Psoas muscle (tissue), 8 donors: ENCODE results near the gene MRGPRG. TPM values are rescaled to one million over a fixed set of nuclear protein-coding genes. Genes with fewer than 3 reads are reported as not detected.

Source experiments
- ATAC-seq, 4 donors: fragments of 200-7000 bp; cut with Tn5 transposase; one replicate each; pipeline ENCODE4 v1.9.1; 2020; ENCODE audit warnings: moderate library complexity in 3 of 4, mild to moderate bottlenecking in 2 of 4
- DNase-seq, 2 donors: peaks; one replicate each; pipeline ENCODE4 v3.0.0-alpha.2; 2020
- H3K27ac ChIP-seq: fragments of 200-600 bp; one replicate; pipeline ENCODE4 v1.8.0; 2022
- H3K27me3 ChIP-seq, 3 donors: fragments of 200-600 bp in 1 of 3; one replicate each; pipeline versions ENCODE4 v1.6.1 to v1.8.0; 2013 to 2022; ENCODE audit warnings: low read length in 2 of 3, mild to moderate bottlenecking in 2 of 3, moderate library complexity in 1 of 3; ENCODE audit not compliant: insufficient read depth in 3 of 3
- H3K36me3 ChIP-seq, 2 donors: fragments of 200-600 bp in 1 of 2; one replicate each; pipeline versions ENCODE4 v1.6.1 to v1.8.0; 2013 to 2022; ENCODE audit warnings: low read depth in 1 of 2, mild to moderate bottlenecking in 1 of 2, moderate library complexity in 1 of 2; ENCODE audit not compliant: insufficient read depth in 1 of 2
- H3K4me1 ChIP-seq: fragments of 200-600 bp; one replicate; pipeline ENCODE4 v1.8.0; 2022
- H3K4me3 ChIP-seq: fragments of 200-600 bp; one replicate; pipeline ENCODE4 v1.8.0; 2022; ENCODE audit warnings: mild to moderate bottlenecking
- H3K9me3 ChIP-seq: fragments of 200-600 bp; one replicate; pipeline ENCODE4 v1.8.0; 2022
- WGBS, 3 donors: extraction: QIAGEN DNeasy Blood & Tissue Kit; methylation state at CpG; one replicate each; pipeline versions ENCODE4 v1.1.6 to v1.1.7; 2013; 5-methylcytosine and 5-hydroxymethylcytosine counted together
- intact Hi-C, 2 donors: fragments of 100-400 bp; cut with DNase I; formaldehyde crosslinking; loops; one replicate each; pipeline versions ENCODE4 v1.11.0 to v1.14.2; 2022
- polyA plus RNA-seq, 3 donors: library from polyadenylated mRNA; stranded (reverse); fragments of 200-250 nt; gene quantifications; one replicate each; pipeline ENCODE4 v1.2.3, GENCODE V29; 2013
- total RNA-seq, 4 donors: library from RNA; stranded (reverse); fragmentation: NEBNext Ultra II Directional in 2 of 4; extraction: Animal tissue kit (Norgen Biotek cat#: 25700) in 2 of 4; gene quantifications; one replicate each; pipeline versions ENCODE4 v1.2.1 to v1.2.4, GENCODE V29; 2021 to 2023
- TF ChIP-seq, protein P1 (sequence below): fragments of 200-600 bp; IDR thresholded peaks from one replicate; pipeline ENCODE4 v1.8.0; 2022; ENCODE audit warnings: antibody characterized with exemption
- donor health status: healthy with polysubstance abuse.
- donor health status: DM: no; HTN: no; CAD: no; lungs with moderate emphysema.
- donor health status: Bipolar disorder and iron deficiency.
- donor health status: healthy.
- donor health status: DM: yes; HTN: yes; CAD: no.
- donor health status: DM: no; HTN: no; CAD: no.
- donor health status: DM: no; HTN: no; CAD: no.
- donor health status: DM: yes; HTN: yes; CAD: no.

MRGPRG gene
- total and polyA plus RNA-seq, 7 donors = not detected

DNA sequence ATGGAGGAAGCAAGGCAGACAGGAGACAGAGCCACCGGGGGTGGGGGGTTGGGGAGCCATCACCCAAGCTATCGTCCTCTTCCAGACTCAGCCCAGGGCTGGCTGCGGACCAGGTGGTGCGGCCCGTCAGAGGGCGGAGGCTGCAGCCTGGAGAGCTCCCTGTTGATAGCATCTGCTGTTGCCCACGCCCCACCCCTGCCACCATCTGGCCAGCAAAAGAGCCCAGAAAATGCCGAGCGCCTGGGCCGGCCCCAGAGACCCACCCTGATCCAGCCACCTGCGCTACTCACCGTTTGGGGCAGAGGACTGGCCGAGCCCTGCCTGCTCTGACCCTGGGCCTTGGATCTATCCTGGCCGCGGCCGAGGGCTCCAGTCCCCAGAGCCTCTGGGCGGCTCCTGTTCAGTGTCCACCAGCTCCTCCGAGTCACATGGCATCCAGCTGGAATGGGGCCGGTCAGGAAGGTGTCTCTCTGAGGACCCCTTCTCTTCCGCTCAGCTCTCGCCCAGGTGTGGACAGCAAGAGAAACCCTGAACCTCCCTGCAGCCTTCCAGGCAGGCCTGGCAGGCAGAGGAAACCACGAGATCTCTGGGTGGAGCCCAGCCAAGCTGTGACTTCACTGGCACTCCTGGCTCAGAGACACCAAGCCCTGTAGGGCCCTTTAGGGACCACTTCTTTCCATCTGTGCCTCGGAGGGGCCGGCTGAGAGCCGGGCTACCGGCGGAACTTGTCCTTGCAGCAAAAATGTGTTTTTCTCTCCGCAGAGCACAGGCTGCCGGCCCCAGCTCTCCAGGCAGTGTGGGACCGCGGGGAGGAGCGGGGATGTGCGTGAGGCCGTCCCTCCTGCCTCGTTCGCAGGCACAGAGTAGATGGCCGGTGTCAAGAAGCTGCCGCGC is 13.5 kb upstream of the MRGPRG start, which contains the start of gene MRGPRE:
MRGPRE (minus strand) TSS at position 567 of the 894 bp plus-strand sequence. CDS start 3,618 bp downstream, outside the sequence.
- Histone ChIP-seq H3K36me3 (no peaks in the 10 kb centered on the region), H3K27me3 (peaks cover 0 to 34% (median 10%) of the 10 kb centered on the region in 3 donors), H3K9me3 (no peaks in the 10 kb centered on the region), H3K27ac (no peak within 1 kb of the TSS), H3K4me1 (no peaks in the 10 kb centered on the region), H3K4me3 (peak within 1 kb of the TSS; percentile 34)
- DNase-seq (peak in 1 of 2 donors; percentile 60), ATAC-seq (peak; percentile 44 to 76 (median 64))
- TF ChIP-seq, protein P1, sequence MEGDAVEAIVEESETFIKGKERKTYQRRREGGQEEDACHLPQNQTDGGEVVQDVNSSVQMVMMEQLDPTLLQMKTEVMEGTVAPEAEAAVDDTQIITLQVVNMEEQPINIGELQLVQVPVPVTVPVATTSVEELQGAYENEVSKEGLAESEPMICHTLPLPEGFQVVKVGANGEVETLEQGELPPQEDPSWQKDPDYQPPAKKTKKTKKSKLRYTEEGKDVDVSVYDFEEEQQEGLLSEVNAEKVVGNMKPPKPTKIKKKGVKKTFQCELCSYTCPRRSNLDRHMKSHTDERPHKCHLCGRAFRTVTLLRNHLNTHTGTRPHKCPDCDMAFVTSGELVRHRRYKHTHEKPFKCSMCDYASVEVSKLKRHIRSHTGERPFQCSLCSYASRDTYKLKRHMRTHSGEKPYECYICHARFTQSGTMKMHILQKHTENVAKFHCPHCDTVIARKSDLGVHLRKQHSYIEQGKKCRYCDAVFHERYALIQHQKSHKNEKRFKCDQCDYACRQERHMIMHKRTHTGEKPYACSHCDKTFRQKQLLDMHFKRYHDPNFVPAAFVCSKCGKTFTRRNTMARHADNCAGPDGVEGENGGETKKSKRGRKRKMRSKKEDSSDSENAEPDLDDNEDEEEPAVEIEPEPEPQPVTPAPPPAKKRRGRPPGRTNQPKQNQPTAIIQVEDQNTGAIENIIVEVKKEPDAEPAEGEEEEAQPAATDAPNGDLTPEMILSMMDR = no peak
- intact Hi-C loops = no loop called here
- 24 to 35% (median 27%) methylated on average over 36 to 39 of the region's 39 CpGs for WGBS, 3 donors

DNA sequence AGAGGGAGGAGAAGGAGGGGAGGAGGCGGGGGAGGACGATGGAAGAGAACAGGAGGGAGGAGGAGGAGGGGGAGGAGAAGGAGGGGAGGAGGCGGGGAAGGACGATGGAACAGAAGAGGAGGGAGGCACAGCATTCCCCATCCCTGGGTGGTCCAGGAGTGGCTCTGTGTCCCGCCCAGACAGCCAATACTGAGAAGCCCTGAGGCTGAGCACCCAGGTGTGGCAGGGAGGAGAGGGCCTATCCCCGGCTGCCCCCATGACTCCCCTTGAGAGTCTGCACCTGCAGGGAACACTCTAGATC is 12.9 kb upstream of the MRGPRG start:
- ATAC-seq = no peak
- Histone ChIP-seq H3K9me3 (no peaks in the 10 kb centered on the region), H3K36me3 (no peaks in the 10 kb centered on the region), H3K4me1 (no peaks in the 10 kb centered on the region), H3K4me3 (no peak overlapping the region), H3K27ac (no peak overlapping the region), H3K27me3 (peaks cover 0 to 36% (median 11%) of the 10 kb centered on the region in 3 donors)
- TF ChIP-seq, protein P1 = no peak
- WGBS, 3 donors = 46 to 52% (median 52%) methylated on average over 6 of the region's 6 CpGs
- intact Hi-C loops = no loop called here
- no peak for DNase-seq

DNA sequence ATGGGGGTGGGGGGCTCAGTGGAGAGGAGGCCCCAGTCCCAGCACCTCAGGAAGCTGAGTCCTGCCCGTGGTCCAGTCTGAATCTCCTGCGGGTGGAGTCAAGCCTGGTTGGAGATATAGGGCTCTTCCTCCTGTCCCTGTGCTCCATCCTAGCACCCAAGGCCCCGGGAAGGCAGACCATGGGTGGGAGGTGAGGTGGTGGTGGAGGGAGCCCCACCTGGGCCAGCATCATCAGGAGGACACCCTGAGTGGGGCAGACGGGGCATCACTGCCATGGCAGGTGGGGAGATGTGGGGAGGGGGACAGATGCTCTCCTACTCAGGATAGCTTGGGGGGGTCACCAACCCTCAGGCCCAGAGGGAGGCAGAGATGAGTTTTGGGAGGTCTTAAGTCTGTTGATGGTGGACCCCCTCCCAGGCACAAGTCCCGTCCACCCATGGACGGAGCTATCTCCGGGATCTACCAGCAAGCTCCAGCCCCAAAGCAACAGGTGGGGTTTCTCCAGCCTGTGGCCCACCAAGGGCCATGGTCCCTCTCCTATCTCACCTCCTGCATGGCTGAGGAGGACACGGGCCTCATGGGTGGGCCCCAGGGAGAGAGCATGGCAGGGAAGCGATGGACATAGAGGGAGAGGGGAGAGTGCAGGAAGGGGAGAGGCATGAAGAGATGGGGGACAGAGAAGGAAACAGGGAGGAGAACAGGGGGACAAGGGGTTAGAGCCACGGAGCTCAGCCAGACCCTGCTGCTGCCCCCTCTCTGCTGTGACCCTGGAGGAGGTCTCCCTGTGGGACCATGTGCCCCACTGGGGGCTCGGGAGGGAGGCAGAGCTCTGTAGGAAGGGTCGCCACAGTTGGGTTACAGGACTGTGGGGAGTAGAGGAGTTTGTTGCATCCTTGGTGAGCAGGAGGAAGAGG is 12.3 kb upstream of the MRGPRG start:
- Histone ChIP-seq H3K27ac (no peak overlapping the region), H3K27me3 (peaks cover 0 to 36% (median 11%) of the 10 kb centered on the region in 3 donors), H3K9me3 (no peaks in the 10 kb centered on the region), H3K4me1 (no peaks in the 10 kb centered on the region), H3K36me3 (no peaks in the 10 kb centered on the region), H3K4me3 (no peak overlapping the region)
- no peak for DNase-seq
- intact Hi-C loops = no loop called here
- TF ChIP-seq, protein P1 = no peak
- no peak for ATAC-seq
- 73 to 76% (median 76%) methylated on average over 12 of the region's 12 CpGs for WGBS, 3 donors

DNA sequence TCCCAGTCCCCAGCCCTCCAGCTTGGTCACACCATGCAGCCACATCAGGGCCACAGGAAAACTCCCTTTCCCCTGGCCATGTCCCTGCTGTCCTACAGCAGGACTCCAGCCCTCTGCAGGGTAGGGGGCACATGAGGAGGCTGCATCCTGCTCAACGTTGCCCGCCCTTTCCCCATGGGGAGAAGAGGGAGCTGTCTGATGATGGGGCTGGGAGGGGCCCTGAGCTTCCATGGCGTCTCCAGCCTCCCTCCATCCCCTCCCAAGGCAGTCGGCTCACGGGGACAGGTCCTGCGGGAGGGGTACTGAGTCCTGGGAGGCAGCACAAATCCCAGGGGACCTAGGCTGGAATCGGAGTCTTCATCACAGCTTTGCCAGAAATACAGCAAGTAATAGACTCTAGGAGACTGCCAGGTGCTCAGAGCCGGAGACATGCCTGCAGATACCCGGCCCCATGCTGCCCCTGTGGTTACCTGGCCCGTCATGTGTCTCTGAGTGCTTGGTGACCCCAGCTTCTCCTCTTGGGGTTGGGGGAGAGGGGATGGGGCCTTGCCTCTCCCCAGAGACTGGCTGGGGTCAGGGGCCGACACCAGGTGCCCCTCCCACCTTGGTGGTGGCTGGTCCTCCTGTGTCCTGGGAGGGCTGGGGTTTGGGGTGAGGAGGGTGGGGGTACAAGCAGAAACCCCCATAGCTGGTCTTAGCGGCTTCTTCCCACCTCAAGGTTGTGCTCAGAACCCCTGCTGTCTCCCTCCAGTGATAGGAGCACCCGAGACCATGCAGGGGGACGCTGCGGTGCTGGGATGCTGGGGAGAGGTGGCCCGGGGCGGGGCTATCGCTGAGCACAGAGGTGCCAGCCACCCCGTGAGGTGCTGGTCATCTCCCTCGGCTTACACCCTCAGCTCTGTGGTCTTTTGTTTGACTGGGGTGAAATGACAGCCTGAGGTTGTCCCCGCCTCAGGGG is 11.3 kb upstream of the MRGPRG start:
- no peak overlapping the region for H3K4me3 ChIP-seq
- H3K9me3 ChIP-seq = no peaks in the 10 kb centered on the region
- no peaks in the 10 kb centered on the region for H3K4me1 ChIP-seq
- peaks cover 0 to 39% (median 11%) of the 10 kb centered on the region in 3 donors for H3K27me3 ChIP-seq
- WGBS, 3 donors = 80 to 85% (median 80%) methylated on average over 20 to 21 of the region's 21 CpGs
- intact Hi-C loops = no loop called here
- TF ChIP-seq, protein P1 = no peak
- no peak overlapping the region for H3K27ac ChIP-seq
- ATAC-seq (no peak), DNase-seq (no peak)
- H3K36me3 ChIP-seq = no peaks in the 10 kb centered on the region
